WTC11 (cell line): ENCODE results near the gene TMEM97. TPM values are rescaled to one million over a fixed set of nuclear protein-coding genes. Genes with fewer than 3 reads are reported as not detected.

Experiments used
- ATAC-seq: fragments of 200-7000 bp; cut with Tn5 transposase; 2 replicates; pipeline ENCODE4 v1.10.0; 2021; ENCODE audit warnings: mild to moderate bottlenecking, moderate library complexity
- CTCF ChIA-PET: fragments of 300-600 bp; sonication (Branson Sonifier 250); formaldehyde crosslinking; loops from one replicate; lab custom pipeline; 2021; ENCODE audit warnings: antibody characterized with exemption; lab: Charles Lee
- POLR2A ChIA-PET: fragments of 350-600 bp; sonication (Branson Sonifier 250); formaldehyde crosslinking; loops from one replicate; lab custom pipeline; 2021; ENCODE audit warnings: antibody characterized with exemption; lab: Charles Lee
- DNase-seq: peaks from one replicate; pipeline ENCODE4 v3.0.0; 2021; ENCODE audit warnings: low spot score
- H3K27ac Mint-ChIP-seq: 2 replicates; pipeline ENCODE4 v1.8.0; 2021; ENCODE audit warnings: mixed read lengths
- H3K27me3 Mint-ChIP-seq: 2 replicates; pipeline ENCODE4 v1.8.0; 2021; ENCODE audit warnings: low read depth, mild to moderate bottlenecking, moderate library complexity, mixed read lengths
- H3K36me3 Mint-ChIP-seq: 2 replicates; pipeline ENCODE4 v1.8.0; 2021; ENCODE audit warnings: mixed read lengths
- H3K4me1 Mint-ChIP-seq: 2 replicates; pipeline ENCODE4 v1.8.0; 2022; ENCODE audit warnings: mixed read lengths
- H3K4me3 Mint-ChIP-seq: 2 replicates; pipeline ENCODE4 v1.8.0; 2021; ENCODE audit warnings: mild to moderate bottlenecking, moderate library complexity, mixed read lengths
- H3K9me3 Mint-ChIP-seq: 2 replicates; pipeline ENCODE4 v1.8.0; 2021; ENCODE audit warnings: mixed read lengths
- ARID4B ChIP-seq: sonication (generic); formaldehyde crosslinking; IDR thresholded peaks from 2 replicates; pipeline ENCODE4 v1.8.0; 2023; ENCODE audit warnings: missing genetic modification reagents, mild to moderate bottlenecking, borderline replicate concordance
- E2F5 ChIP-seq: sonication (generic); formaldehyde crosslinking; IDR thresholded peaks from 2 replicates; pipeline ENCODE4 v1.8.1; 2022; ENCODE audit warnings: mild to moderate bottlenecking, moderate library complexity, missing genetic modification reagents
- ESRRA ChIP-seq: sonication (generic); formaldehyde crosslinking; IDR thresholded peaks from 2 replicates; pipeline ENCODE4 v1.8.1; 2022; ENCODE audit warnings: mild to moderate bottlenecking, missing genetic modification reagents, borderline replicate concordance
- GRHL2 ChIP-seq: fragments of 250-450 bp; sonication (Bioruptor Pico); IDR thresholded peaks from 2 replicates; pipeline ENCODE4 v1.8.0; 2022; ENCODE audit warnings: mild to moderate bottlenecking, moderate library complexity; ENCODE audit not compliant: insufficient replicate concordance, severe bottlenecking
- IRF1 ChIP-seq: sonication (generic); formaldehyde crosslinking; IDR thresholded peaks from 2 replicates; pipeline ENCODE4 v1.8.0; 2023; ENCODE audit warnings: missing genetic modification reagents
- JUN ChIP-seq: sonication (generic); formaldehyde crosslinking; IDR thresholded peaks from 2 replicates; pipeline ENCODE4 v1.8.0; 2023; ENCODE audit warnings: mild to moderate bottlenecking, missing genetic modification reagents
- MLX ChIP-seq: sonication (generic); formaldehyde crosslinking; IDR thresholded peaks from 2 replicates; pipeline ENCODE4 v1.8.1; 2023; ENCODE audit warnings: mild to moderate bottlenecking, missing genetic modification reagents, moderate library complexity
- MXD4 ChIP-seq: fragments of 250-450 bp; sonication (Bioruptor Pico); IDR thresholded peaks from 2 replicates; pipeline ENCODE4 v1.8.0; 2021; ENCODE audit warnings: mild to moderate bottlenecking, moderate library complexity, borderline replicate concordance
- NFYB ChIP-seq: sonication (generic); formaldehyde crosslinking; conservative IDR thresholded peaks from 2 replicates; pipeline ENCODE4 v1.8.0; 2022; ENCODE audit warnings: low read depth, missing genetic modification reagents
- NR1H2 ChIP-seq: sonication (generic); formaldehyde crosslinking; IDR thresholded peaks from 2 replicates; pipeline ENCODE4 v1.9.0; 2021; ENCODE audit warnings: mild to moderate bottlenecking, moderate library complexity, missing genetic modification reagents
- PRDM15 ChIP-seq: sonication (generic); formaldehyde crosslinking; IDR thresholded peaks from 2 replicates; pipeline ENCODE4 v1.8.0; 2022; ENCODE audit warnings: missing genetic modification reagents
- PRRX2 ChIP-seq: fragments of 250-450 bp; sonication (Bioruptor Pico); IDR thresholded peaks from 2 replicates; pipeline ENCODE4 v1.8.0; 2021; ENCODE audit warnings: mild to moderate bottlenecking
- TEAD1 ChIP-seq: sonication (generic); formaldehyde crosslinking; IDR thresholded peaks from 2 replicates; pipeline ENCODE4 v1.8.0; 2022; ENCODE audit warnings: mild to moderate bottlenecking, missing genetic modification reagents
- ZBTB21 ChIP-seq: sonication (generic); formaldehyde crosslinking; IDR thresholded peaks from 2 replicates; pipeline ENCODE4 v1.8.1; 2023; ENCODE audit warnings: mild to moderate bottlenecking, missing genetic modification reagents, borderline replicate concordance
- ZNF138 ChIP-seq: sonication (generic); formaldehyde crosslinking; conservative IDR thresholded peaks from 2 replicates; pipeline ENCODE4 v1.8.1; 2022; ENCODE audit warnings: mild to moderate bottlenecking, moderate library complexity, missing genetic modification reagents
- ZNF219 ChIP-seq: sonication (generic); formaldehyde crosslinking; IDR thresholded peaks from 2 replicates; pipeline ENCODE4 v1.8.0; 2023; ENCODE audit warnings: missing genetic modification reagents, mild to moderate bottlenecking, borderline replicate concordance
- total RNA-seq: library from RNA; stranded (reverse); gene quantifications from 3 replicates; pipeline ENCODE4 v1.2.3, GENCODE V29; 2021
- TF ChIP-seq, protein P1 (sequence below): sonication (generic); formaldehyde crosslinking; IDR thresholded peaks from 2 replicates; pipeline ENCODE4 v1.8.1; 2022; ENCODE audit warnings: mild to moderate bottlenecking, missing genetic modification reagents, moderate library complexity, borderline replicate concordance
- TF ChIP-seq, protein P2 (sequence below): sonication (generic); formaldehyde crosslinking; IDR thresholded peaks from 2 replicates; pipeline ENCODE4 v1.8.1; 2023; ENCODE audit warnings: mild to moderate bottlenecking, missing genetic modification reagents

Gene TMEM97
- total RNA-seq, 1 experiment from 2014 or later: 68.0 TPM

GRCh38 chr17:28327709-28328108, 8.7 kb downstream of the TMEM97 start (continued):
- TF ChIP-seq ARID4B (CRISPR knock-in tag) (no peak), IRF1 (CRISPR knock-in tag) (no peak), NFYB (no peak), PRDM15 (CRISPR knock-in tag) (no peak), TEAD1 (CRISPR knock-in tag) (no peak), ZNF219 (CRISPR knock-in tag) (no peak), PRRX2 (CRISPR knock-in tag) (no peak), ESRRA (CRISPR knock-in tag) (no peak), ZBTB21 (CRISPR knock-in tag) (no peak), JUN (CRISPR knock-in tag) (no peak), E2F5 (no peak)
- TF ChIP-seq, protein P1, sequence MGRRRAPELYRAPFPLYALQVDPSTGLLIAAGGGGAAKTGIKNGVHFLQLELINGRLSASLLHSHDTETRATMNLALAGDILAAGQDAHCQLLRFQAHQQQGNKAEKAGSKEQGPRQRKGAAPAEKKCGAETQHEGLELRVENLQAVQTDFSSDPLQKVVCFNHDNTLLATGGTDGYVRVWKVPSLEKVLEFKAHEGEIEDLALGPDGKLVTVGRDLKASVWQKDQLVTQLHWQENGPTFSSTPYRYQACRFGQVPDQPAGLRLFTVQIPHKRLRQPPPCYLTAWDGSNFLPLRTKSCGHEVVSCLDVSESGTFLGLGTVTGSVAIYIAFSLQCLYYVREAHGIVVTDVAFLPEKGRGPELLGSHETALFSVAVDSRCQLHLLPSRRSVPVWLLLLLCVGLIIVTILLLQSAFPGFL: no peak
- TF ChIP-seq, protein P2, sequence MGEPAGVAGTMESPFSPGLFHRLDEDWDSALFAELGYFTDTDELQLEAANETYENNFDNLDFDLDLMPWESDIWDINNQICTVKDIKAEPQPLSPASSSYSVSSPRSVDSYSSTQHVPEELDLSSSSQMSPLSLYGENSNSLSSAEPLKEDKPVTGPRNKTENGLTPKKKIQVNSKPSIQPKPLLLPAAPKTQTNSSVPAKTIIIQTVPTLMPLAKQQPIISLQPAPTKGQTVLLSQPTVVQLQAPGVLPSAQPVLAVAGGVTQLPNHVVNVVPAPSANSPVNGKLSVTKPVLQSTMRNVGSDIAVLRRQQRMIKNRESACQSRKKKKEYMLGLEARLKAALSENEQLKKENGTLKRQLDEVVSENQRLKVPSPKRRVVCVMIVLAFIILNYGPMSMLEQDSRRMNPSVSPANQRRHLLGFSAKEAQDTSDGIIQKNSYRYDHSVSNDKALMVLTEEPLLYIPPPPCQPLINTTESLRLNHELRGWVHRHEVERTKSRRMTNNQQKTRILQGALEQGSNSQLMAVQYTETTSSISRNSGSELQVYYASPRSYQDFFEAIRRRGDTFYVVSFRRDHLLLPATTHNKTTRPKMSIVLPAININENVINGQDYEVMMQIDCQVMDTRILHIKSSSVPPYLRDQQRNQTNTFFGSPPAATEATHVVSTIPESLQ: no peak

DNA sequence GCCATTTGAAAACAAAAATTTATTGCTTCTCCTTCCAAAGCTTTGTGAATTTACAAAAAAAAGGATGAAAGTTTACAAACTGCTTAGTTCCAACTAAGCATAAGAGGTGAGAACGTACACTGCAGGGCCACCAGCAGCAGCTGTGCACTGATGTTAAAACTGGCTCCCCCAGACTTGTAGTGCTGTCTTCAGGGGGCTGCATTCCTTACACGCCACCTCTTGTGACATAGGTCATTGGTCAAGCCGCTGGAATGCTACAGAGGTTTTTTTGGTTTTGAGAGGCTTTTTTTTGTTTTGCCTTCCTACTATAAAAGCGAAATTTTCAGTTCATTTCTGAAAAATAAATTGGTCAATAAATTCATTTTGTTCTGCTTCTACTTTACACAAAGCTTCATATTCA, 9.3 kb downstream of the TMEM97 start:
- Mint-ChIP-seq H3K36me3 (peaks cover 37% of the 10 kb centered on the region), H3K9me3 (no peaks in the 10 kb centered on the region), H3K4me3 (no peak overlapping the region), H3K27me3 (no peaks in the 10 kb centered on the region), H3K27ac (peak overlapping the region; percentile 72; the same call in 1 of the 2 replicates), H3K4me1 (no peaks in the 10 kb centered on the region)
- ATAC-seq (no peak), DNase-seq (no peak)
- CTCF ChIA-PET: no interaction called here
- POLR2A ChIA-PET: no interaction called here
- TF ChIP-seq IRF1 (CRISPR knock-in tag) (no peak), MLX (no peak), MXD4 (CRISPR knock-in tag) (no peak), NR1H2 (CRISPR knock-in tag) (no peak), ZNF138 (CRISPR knock-in tag) (no peak), GRHL2 (CRISPR knock-in tag) (no peak), PRDM15 (CRISPR knock-in tag) (no peak)
